Measurements from ENCODE around the gene DNAI4. TPM values are rescaled to one million over a fixed set of nuclear protein-coding genes. Genes with fewer than 3 reads are reported as not detected.
A peak's percentile ranks its signal among the peaks of the same experiment; 100 is the strongest.
"Not testable (repeated sequence)": the region's sequence is repeated elsewhere in the genome, so short reads cannot be mapped to it uniquely, and the experiment has no call there.

The DNAI4 gene
- total RNA-seq, 2 donors from 2014 or later, result 0.65 to 1.4 TPM

DNA sequence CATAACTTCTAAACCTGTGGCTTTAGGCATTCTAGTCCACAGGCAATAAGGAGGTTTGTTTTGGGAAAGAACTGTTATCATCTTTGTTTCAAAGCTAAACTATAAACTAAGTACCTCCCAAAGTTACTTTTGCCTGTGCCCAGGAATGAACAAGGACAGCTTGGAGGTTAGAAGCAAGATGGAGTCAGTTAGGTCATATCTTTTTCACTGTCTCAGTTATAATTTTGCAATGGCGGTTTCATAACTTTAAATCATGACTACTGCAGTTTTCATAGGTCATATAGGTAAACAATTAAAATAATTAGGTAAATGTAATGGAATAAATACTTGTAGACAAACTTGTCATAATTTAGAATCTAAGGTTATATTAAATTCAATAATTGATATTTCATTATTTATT, 9.5 kb downstream of the DNAI4 start:
- not testable (repeated sequence) for H3K27ac Mint-ChIP-seq; ATAC-seq (replicated peaks); H3K4me1 Mint-ChIP-seq; H3K4me3 Mint-ChIP-seq; H3K36me3 Mint-ChIP-seq (ENCODE audit: low read depth); H3K9me3 Mint-ChIP-seq; H3K27me3 Mint-ChIP-seq

- no peaks in the 10 kb centered on the region for H3K9me3 Mint-ChIP-seq
- no peaks in the 10 kb centered on the region for H3K4me1 Mint-ChIP-seq
- no peak overlapping the region for H3K4me3 Mint-ChIP-seq
- no peak overlapping the region for H3K27ac Mint-ChIP-seq
- ATAC-seq (replicated peaks), result peak; percentile 32
- peaks cover 4% of the 10 kb centered on the region for H3K27me3 Mint-ChIP-seq
- no peaks in the 10 kb centered on the region for H3K36me3 Mint-ChIP-seq (ENCODE audit: low read depth)
Observed at GRCh38 chr1:66893712-66894111, 30.9 kb downstream of the DNAI4 start.

GRCh38 chr1:66890621-66891020, 34.0 kb downstream of the DNAI4 start:
- Mint-ChIP-seq H3K4me3 (no peak overlapping the region), H3K9me3 (no peaks in the 10 kb centered on the region), H3K27ac (no peak overlapping the region), H3K27me3 (peaks cover 4% of the 10 kb centered on the region), H3K4me1 (no peaks in the 10 kb centered on the region), H3K36me3 (ENCODE audit: low read depth) (no peaks in the 10 kb centered on the region)
- no peak for ATAC-seq (replicated peaks)

DNA sequence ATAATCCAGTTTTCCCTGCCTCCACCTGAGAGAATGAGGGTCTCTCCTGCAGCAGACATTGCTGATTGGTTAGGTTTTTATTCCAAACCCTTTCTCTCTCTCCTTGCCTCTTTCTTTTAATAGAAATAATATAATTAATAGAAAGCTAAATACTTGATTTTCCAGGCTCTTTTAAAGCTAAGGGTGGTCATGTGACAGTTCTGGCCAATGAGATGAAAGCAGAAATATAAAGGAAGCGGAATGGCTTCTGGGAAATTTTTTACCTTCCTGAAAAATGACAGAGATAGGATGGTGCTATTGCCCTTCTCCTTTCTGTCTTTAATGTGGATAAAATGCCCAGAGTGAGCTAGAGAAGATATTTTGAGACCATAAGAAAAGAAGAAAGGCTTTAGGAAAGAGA, 35.6 kb downstream of the DNAI4 start:
- H3K4me1 Mint-ChIP-seq, result no peaks in the 10 kb centered on the region
- no peak overlapping the region for H3K27ac Mint-ChIP-seq
- no peaks in the 10 kb centered on the region for H3K9me3 Mint-ChIP-seq
- no peak overlapping the region for H3K4me3 Mint-ChIP-seq
- peaks cover 4% of the 10 kb centered on the region for H3K27me3 Mint-ChIP-seq
- no peaks in the 10 kb centered on the region for H3K36me3 Mint-ChIP-seq (ENCODE audit: low read depth)
- ATAC-seq (replicated peaks), result no peak

DNA sequence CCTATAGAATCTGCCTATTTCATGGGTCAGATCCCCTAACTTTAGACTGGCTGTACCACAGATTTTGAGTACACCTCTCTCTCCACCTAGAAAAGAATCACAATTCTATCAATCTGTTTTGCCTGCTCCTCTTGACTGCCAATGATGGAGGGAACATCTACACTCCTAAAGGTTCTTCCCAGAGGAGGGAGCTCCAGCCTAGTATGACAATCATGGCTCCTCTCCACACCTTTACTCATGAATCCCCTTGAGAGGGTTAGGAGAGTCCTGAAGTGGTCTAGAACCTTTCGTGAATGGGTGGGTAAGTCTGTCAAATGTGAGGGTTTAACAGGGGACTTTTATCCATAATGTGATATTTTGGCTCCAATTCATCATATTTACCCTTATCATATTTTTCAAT, 48.0 kb downstream of the DNAI4 start:
- no peak for ATAC-seq (replicated peaks)
- H3K27ac Mint-ChIP-seq, result no peak overlapping the region
- H3K4me3 Mint-ChIP-seq, result no peak overlapping the region
- H3K9me3 Mint-ChIP-seq, result peaks cover 7% of the 10 kb centered on the region
- H3K27me3 Mint-ChIP-seq, result no peaks in the 10 kb centered on the region
- no peaks in the 10 kb centered on the region for H3K4me1 Mint-ChIP-seq
- H3K36me3 Mint-ChIP-seq (ENCODE audit: low read depth), result no peaks in the 10 kb centered on the region

GRCh38 chr1:66873111-66873510, 51.5 kb downstream of the DNAI4 start:
- ATAC-seq (replicated peaks), result no peak
- Mint-ChIP-seq H3K4me3 (no peak overlapping the region), H3K27ac (no peak overlapping the region), H3K4me1 (no peaks in the 10 kb centered on the region), H3K36me3 (ENCODE audit: low read depth) (no peaks in the 10 kb centered on the region), H3K27me3 (no peaks in the 10 kb centered on the region), H3K9me3 (no peaks in the 10 kb centered on the region)

DNA sequence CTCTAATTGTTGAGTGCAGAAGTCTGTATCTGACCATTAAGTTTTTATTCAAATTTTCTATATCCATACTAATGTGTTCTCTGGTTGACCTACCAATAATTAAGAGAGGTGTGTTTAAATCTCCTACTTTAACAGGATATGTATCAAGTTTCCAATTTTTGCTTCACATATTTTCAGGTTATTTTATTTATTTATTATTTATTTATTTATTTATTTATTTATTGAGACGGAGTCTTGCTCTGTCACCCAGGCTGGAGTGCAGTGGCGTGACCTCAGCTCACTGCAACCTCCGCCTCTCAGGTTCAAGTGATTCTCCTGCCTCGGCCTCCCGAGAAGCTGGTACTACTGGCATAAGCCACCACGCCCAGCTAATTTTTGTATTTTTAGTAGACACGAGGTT, 52.6 kb downstream of the DNAI4 start:
- not testable (repeated sequence) for ATAC-seq (replicated peaks); H3K9me3 Mint-ChIP-seq; H3K27ac Mint-ChIP-seq; H3K4me3 Mint-ChIP-seq; H3K27me3 Mint-ChIP-seq; H3K36me3 Mint-ChIP-seq (ENCODE audit: low read depth); H3K4me1 Mint-ChIP-seq

GRCh38 chr1:66867501-66867900, 57.2 kb downstream of the DNAI4 start:
- Mint-ChIP-seq H3K27me3 (no peaks in the 10 kb centered on the region), H3K9me3 (no peaks in the 10 kb centered on the region), H3K4me3 (no peak overlapping the region), H3K27ac (no peak overlapping the region), H3K4me1 (no peaks in the 10 kb centered on the region), H3K36me3 (ENCODE audit: low read depth) (no peaks in the 10 kb centered on the region)
- no peak for ATAC-seq (replicated peaks)

- H3K4me1 Mint-ChIP-seq, result no peaks in the 10 kb centered on the region
- no peaks in the 10 kb centered on the region for H3K27me3 Mint-ChIP-seq
- H3K9me3 Mint-ChIP-seq, result no peaks in the 10 kb centered on the region
- no peak overlapping the region for H3K4me3 Mint-ChIP-seq
- H3K36me3 Mint-ChIP-seq (ENCODE audit: low read depth), result no peaks in the 10 kb centered on the region
- ATAC-seq (replicated peaks), result no peak
- no peak overlapping the region for H3K27ac Mint-ChIP-seq
Observed at GRCh38 chr1:66860529-66860928, 64.1 kb downstream of the DNAI4 start.

DNA sequence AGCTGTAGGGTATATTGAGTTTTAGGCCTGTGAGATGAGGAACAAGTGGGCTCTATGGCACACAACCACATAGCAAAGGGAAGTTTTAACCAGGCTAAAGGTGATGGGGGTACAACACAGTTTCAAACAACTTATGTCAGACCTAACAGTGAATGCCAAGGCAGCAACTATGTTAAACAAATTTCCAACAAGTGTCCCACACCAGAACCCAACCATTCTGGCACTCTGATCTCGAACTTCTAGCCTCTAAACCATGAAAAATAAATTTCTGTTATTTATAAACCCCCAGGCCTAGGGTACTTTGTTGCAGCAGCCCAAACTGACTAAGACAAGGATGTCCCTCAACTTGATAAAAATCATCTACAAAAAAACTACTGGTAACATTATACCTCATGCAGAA, 71.3 kb downstream of the DNAI4 start:
- Mint-ChIP-seq H3K27me3 (no peaks in the 10 kb centered on the region), H3K4me3 (no peak overlapping the region), H3K27ac (no peak overlapping the region), H3K4me1 (no peaks in the 10 kb centered on the region), H3K9me3 (no peaks in the 10 kb centered on the region), H3K36me3 (ENCODE audit: low read depth) (no peaks in the 10 kb centered on the region)
- no peak for ATAC-seq (replicated peaks)

- H3K36me3 Mint-ChIP-seq (ENCODE audit: low read depth), result no peaks in the 10 kb centered on the region
- no peak overlapping the region for H3K4me3 Mint-ChIP-seq
- ATAC-seq (replicated peaks), result no peak
- H3K9me3 Mint-ChIP-seq, result no peaks in the 10 kb centered on the region
- H3K4me1 Mint-ChIP-seq, result no peaks in the 10 kb centered on the region
- H3K27ac Mint-ChIP-seq, result no peak overlapping the region
- H3K27me3 Mint-ChIP-seq, result no peaks in the 10 kb centered on the region
Observed at GRCh38 chr1:66852870-66853269, 71.8 kb downstream of the DNAI4 start.

GRCh38 chr1:66850989-66851388, 73.7 kb downstream of the DNAI4 start:
- Mint-ChIP-seq H3K27me3 (no peaks in the 10 kb centered on the region), H3K4me1 (no peaks in the 10 kb centered on the region), H3K27ac (no peak overlapping the region), H3K4me3 (no peak overlapping the region), H3K9me3 (no peaks in the 10 kb centered on the region), H3K36me3 (ENCODE audit: low read depth) (no peaks in the 10 kb centered on the region)
- no peak for ATAC-seq (replicated peaks)

DNA sequence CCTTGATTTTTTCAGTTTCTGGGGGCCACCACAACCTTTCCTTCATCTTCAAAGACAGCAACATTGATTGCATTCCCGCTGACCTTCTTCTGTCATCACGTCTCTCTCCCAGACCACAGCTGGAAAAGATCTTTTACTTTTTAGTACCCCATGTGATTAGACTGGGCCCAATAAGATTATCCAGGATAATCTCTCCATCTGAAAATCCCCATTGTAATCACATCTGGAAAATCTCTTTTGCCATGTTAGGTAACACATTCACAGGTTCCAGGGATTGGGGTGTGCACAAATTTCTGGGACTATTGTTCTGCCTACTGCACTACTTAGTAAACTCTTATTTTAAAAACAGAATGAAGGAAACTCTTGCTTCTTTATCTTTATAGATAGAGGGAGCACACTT, 76.5 kb downstream of the DNAI4 start:
- ATAC-seq (replicated peaks), result no peak
- Mint-ChIP-seq H3K36me3 (ENCODE audit: low read depth) (no peaks in the 10 kb centered on the region), H3K4me3 (no peak overlapping the region), H3K27me3 (no peaks in the 10 kb centered on the region), H3K9me3 (no peaks in the 10 kb centered on the region), H3K4me1 (no peaks in the 10 kb centered on the region), H3K27ac (no peak overlapping the region)

GRCh38 chr1:66840929-66841328, 83.7 kb downstream of the DNAI4 start:
- peaks cover 7% of the 10 kb centered on the region for H3K9me3 Mint-ChIP-seq
- ATAC-seq (replicated peaks), result no peak

DNA sequence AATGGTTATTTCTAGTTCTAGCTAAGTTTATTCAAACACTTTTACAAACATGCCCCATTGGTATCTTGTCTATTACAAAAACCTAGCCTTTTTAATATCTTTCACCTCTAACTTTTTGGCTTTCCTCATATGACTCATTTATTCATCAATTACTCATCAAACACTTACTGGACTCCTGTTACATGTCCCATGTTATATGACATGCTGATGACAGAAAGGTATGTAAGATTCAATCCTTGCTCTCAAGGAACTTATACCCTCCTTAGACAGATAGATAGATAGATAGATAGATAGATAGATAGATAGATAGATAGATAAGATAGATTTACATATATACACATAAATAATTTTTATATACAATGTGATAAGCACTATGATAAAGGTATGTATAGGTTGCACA, 89.7 kb downstream of the DNAI4 start:
- no peak overlapping the region for H3K27ac Mint-ChIP-seq
- no peak for ATAC-seq (replicated peaks)
- H3K36me3 Mint-ChIP-seq (ENCODE audit: low read depth), result no peaks in the 10 kb centered on the region
- peaks cover 4% of the 10 kb centered on the region for H3K4me1 Mint-ChIP-seq
- H3K4me3 Mint-ChIP-seq, result no peak overlapping the region
- no peaks in the 10 kb centered on the region for H3K9me3 Mint-ChIP-seq
- H3K27me3 Mint-ChIP-seq, result no peaks in the 10 kb centered on the region

More at GRCh38 chr1:66840929-66841328, 83.7 kb downstream of the DNAI4 start:
- no peaks in the 10 kb centered on the region for H3K27me3 Mint-ChIP-seq
- peaks cover 4% of the 10 kb centered on the region for H3K4me1 Mint-ChIP-seq
- H3K36me3 Mint-ChIP-seq (ENCODE audit: low read depth), result no peaks in the 10 kb centered on the region
- no peak overlapping the region for H3K4me3 Mint-ChIP-seq
- peak overlapping the region; percentile 13 for H3K27ac Mint-ChIP-seq

- Mint-ChIP-seq H3K4me3 (no peak overlapping the region), H3K9me3 (no peaks in the 10 kb centered on the region), H3K4me1 (peaks cover 4% of the 10 kb centered on the region), H3K36me3 (ENCODE audit: low read depth) (no peaks in the 10 kb centered on the region), H3K27me3 (no peaks in the 10 kb centered on the region), H3K27ac (no peak overlapping the region)
- ATAC-seq (replicated peaks), result no peak
Observed at GRCh38 chr1:66833112-66833511, 91.5 kb downstream of the DNAI4 start.

Measured in activated T-helper 17 cell treated with anti-CD3 and anti-CD28 coated beads, Interleukin-2, amount 50 U/mL, for 72 hours (primary cell).